Measurements from ENCODE around the gene DRG2.

DRG2 gene

GRCh38 chr17:18155179-18155578, 67.4 kb downstream of the DRG2 start:
- DNase-seq = no peak
- TF ChIP-seq GATA1 (IDR thresholded peaks at IDR 0.05; ENCODE audit: low read depth, low read length) (no peak), POLR2A (IDR thresholded peaks at IDR 0.05; ENCODE audit: low read length) (no peak)

GRCh38 chr17:18156171-18156975, 68.6 kb downstream of the DRG2 start:
- TF ChIP-seq GATA1 (IDR thresholded peaks at IDR 0.05; ENCODE audit: low read depth, low read length) = no peak
- no peak for TF ChIP-seq POLR2A (IDR thresholded peaks at IDR 0.05; ENCODE audit: low read length)
- DNase-seq = no peak

GRCh38 chr17:18156976-18157280, 69.2 kb downstream of the DRG2 start:
- no peak for DNase-seq
- TF ChIP-seq POLR2A (IDR thresholded peaks at IDR 0.05; ENCODE audit: low read length) (no peak), GATA1 (IDR thresholded peaks at IDR 0.05; ENCODE audit: low read depth, low read length) (no peak)

Measured in erythroblast (primary cell).